Activated CD4-positive, alpha-beta T cell treated with anti-CD3 and anti-CD28 coated beads for 4 hours (primary cell): ENCODE data around the gene STX8.

Experiments
- DNase-seq, 2 donors: peaks; one replicate each; pipeline ENCODE4 v3.0.0-alpha.2; 2020

Gene STX8

DNA sequence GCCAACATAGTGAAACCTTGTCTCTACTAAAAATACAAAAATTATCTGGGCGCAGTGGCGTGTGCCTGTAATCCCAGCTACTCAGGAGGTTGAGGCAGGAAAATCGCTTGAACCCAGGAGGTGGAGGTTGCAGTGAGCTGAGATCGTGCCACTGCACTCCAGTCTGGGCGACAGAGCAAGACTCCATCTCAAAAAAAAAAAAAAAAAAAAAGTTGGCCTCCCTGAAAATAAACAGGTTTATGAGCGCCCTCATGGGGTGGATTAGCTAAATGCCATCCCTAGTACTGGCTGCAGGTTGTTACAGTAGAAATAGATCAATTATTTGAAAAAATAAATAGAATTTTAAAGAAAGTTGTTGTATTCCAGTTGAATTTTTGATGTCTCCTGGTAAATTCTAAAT lies 20.9 kb downstream of the STX8 start:
- peak; percentile 18 to 34 for DNase-seq

DNA sequence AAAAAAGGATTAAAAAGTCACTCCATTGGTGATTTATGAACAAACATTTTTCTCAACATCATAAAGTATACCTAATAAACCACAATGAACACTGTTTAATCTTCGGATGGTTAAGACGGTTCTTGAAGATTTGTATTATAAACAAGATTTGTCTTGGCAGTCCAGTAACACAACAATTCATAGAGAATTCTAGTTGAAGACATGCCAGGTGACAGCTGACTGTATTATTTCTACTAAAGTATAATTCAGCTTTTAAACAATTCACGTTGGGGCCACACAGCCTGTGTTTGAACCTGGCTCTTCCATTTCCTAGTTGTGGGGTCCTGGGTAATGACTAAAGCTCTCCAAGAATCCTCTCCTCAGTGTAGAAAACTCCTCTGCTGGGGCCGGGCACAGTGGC lies 22.0 kb downstream of the STX8 start:
- DNase-seq = no peak

DNA sequence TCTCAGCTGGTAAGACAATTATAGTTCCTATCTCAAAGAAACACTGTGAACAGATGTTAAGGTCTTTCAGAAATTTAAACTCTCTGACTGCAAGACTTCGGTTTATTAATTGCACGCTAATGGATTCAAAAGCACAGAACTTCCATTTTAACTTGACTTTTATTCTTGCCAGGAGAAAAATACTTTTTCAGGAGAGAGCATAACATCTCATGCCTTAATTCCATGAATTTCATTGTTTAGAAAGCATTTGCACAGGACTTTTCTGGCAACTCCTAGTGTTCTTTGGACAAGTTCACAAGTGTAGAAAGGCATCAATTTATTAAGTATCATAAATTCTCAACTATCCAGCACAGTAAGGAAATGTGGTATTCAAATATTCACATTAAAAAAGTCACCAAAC lies 22.4 kb downstream of the STX8 start:
- DNase-seq = no peak

DNA sequence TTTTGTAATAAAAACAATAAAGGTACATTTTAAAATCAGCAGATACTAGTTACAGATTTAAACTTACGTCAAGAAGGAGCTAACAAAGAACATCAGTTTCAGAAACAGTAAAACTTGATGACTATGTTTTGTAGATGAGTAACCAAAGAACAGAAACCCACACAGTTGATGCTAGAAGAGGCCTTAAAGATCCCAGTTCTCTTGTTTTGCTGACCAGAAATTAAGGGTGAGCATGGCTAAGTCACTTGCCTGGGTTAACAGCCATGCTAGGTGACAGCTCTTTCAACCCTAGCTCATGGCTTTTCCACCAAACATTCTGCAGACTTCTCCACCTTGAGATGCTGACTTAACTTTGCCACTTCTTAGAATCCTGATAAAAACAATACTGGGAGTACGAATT lies 26.4 kb downstream of the STX8 start:
- no peak for DNase-seq

DNA sequence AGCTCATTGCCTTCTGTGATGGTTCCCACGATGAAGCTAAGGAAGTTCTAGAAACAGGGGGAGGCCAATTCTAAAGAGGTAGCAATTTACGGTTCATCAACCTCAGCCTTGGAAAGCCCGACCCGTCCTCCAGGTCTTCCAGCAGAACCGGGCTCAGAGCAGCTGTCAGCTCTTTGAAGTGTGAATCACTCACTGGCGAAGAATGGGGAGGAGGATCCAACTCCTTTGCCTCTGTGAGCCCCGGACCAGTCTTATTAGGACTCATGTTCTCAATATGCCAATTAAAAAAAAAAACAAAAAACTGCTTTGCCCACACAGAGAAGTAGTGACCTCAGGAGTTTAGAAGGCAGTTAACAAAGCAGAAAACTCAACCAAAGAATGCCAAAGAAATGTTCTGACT lies 31.4 kb downstream of the STX8 start:
- DNase-seq = no peak

DNA sequence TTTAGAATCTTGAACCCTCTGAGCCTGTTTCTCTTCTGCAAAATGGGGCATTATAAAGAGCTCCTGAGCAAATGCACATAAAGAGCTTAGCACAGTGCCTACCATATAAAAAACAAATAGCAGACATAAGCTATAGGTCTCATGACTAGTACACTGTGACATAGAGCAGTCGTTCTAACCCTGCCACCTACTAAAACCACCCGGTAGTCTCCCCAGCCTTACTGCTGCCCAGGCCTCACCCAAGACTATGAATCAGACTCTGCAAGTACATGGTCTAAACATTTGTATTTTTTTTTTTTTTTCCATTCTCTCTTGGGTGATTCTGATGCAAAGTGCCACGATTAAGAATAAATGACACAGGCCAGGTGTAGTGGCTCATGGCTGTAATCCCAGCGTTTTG lies 33.9 kb downstream of the STX8 start:
- DNase-seq = no peak

DNA sequence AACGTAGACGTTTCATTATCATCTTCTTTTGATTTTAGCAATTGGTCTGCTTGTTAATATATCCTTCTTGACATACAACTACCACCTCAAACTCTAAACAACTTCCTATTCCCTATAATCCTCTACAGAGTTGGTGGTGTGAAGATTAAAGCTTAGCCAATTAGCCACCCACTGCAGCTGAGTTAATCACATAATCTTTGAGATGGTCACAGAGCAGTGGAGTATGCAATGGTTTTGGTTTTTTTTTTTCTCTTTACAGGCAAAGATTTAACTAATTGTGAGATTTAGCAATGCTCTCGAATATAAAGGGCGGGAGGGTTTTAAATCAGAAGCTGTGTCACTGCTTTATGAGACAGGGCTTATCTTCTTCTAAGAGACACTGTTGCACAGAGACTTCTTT lies 37.0 kb downstream of the STX8 start:
- no peak for DNase-seq

DNA sequence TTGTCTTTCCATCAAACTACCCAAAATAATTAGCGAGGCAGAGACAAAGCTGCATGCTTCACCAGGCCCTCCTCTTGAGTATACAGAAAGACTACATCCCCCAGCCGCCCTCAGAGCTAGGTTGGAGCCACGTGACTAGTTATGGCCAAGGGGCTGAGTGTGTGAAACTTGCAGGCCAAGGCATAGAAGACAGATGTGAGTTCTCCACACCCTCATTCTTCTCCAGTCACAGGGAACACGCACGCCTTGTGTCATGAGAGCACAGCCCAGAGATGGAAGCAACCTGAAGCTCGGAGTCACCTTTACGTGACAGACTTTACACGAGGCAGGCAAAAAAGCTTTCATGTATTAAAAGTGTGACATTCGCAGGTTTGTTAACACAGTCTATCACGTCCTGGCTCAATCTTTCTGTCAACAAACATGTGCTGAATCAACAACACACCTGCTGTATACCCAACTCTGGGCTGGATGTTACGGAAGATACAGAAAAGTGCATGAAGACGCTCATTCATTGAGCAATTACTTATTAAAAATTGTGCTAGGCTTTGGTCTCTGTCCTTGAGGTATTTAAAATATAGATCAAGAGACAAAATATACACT lies 38.3 kb downstream of the STX8 start:
- DNase-seq = no peak

DNA sequence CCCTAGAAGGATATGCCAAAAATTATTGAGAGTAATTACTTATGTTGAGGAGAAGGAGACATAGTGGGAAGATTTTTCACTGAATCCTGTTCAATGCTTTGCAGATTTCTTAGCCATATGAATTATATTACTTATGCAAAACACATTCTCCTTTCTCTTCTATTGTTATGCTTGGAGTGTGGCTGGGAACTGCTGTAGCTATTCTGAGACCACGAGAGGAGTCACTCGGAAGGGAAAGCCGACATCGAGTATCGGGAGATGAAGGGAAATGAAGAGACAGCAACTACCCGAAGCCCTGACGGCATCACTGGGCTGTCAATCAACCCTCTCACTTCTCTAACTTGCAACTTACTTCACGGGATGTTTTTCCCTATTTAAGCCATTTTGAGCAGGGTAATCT lies 39.6 kb downstream of the STX8 start:
- DNase-seq = no peak

DNA sequence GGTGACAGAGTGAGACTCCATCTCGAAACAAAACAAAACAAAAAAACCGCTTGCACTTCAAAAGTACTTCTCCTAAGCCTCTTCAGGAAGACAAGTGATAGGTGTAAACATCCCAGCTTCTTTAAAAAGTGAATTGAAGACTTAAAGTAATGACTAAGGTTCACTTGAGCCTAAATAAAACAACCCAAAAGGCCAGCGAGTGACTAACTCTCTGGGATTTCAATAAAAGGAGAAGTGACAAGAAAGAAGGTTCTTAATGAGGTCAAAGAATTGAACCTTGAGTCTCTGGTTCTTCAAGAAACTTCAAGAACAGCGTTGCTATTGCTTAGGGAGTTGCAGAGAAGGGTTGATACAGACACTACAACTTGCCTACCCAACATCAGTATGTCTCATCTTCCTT lies 42.2 kb downstream of the STX8 start:
- no peak for DNase-seq

DNA sequence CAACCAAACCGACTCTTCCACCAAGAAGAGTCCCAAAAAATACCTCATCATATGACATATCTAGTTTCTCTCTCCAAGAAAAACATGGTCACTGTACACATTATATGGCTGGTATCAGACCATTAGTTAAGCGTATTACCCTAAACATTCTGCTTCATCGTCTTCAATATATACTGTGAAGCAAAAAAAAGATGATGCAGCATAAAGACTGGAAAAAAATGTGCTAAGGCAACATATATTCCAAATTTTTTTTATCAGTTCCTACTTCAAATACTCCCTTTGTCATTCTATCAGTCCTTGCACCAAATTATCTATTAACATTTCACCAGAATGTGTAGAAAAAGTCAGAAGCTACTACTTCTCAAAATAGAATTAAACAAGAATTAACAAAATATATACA lies 42.9 kb downstream of the STX8 start:
- DNase-seq = no peak

DNA sequence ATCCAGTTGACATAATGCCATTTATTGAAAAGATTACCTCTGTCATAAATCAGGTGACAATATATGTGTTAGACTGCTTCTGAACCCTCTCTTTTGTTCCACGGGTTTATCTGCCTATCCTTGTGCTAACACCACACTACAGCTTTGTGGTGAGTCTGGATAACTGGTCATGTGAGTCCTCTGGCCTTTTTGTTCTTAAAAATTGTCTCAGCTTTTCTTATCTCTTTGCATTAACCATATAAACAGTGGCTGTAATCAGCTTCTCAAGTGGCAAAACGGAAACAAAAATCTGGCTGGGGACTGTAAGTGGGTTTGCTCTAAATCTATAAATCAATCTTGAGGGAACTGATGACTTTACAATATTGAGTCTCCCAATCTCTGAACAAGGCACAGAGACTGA lies 44.6 kb downstream of the STX8 start:
- no peak for DNase-seq

DNA sequence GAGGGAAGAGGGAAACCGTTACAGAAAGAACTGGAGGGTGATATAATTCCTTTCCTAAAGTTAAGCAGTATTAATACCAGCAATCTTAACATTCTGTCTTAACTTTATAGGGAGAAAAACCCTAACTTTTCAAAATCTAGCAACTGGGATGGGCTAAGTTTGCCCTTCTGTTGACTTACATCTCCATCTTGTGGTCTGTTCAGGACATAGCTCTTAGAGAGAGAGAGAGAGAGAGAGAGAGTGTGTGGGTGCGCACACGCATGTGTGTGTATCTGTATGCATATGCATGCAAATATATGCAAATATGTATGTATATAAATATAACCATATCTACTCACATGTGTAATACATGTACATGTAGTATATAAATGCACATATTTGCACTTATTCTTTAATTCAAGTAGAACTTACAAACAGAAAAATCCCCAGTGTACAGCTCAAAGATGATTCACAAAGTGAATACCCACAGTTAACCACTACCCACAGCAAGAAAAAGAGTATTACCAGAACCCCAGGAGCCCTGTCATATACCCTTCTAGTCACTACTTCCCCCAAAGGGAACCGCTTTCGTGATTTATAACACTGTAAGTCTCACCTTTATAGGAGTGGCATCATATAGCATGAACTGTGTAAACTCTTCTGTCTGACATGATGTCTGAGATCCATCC lies 46.5 kb downstream of the STX8 start:
- no peak for DNase-seq

DNA sequence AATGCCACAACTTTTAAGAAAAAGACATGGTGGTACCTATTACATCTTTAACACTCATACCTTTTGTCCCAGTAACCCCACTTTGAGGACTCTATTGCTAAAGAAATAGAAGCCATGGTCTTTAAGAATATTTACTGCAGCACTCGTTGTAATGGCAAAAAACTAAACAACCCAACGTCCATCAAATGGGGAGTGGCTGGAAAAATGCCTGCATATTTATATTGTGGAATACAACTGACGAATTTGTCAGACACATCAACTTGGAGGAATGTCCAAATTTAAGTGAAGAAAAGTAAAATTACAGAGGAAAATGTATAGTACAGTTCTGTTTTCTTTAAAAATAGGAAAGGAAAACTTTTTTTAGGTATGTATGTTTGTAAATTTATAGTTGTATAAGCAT lies 47.8 kb downstream of the STX8 start:
- no peak for DNase-seq

DNA sequence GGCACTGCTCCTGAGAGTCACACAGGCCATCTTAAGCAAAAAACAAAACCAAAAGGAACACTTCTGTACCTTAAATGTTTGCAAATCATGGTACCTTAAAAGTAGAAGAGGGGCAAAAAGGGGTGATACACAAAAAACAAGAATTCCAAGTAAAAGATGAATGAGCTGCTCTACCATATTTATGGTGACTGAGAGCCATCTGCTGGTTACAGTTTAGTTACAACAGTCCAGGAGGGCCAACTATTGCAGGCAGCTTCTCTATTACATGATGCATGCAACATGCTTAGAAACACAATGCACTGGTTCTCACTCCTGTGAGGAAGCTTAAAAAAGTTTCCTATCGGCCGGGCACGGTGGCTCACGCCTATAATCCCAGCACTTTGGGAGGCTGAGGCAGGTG lies 53.5 kb downstream of the STX8 start:
- peak in 1 of 2 donors; percentile 6 for DNase-seq

DNA sequence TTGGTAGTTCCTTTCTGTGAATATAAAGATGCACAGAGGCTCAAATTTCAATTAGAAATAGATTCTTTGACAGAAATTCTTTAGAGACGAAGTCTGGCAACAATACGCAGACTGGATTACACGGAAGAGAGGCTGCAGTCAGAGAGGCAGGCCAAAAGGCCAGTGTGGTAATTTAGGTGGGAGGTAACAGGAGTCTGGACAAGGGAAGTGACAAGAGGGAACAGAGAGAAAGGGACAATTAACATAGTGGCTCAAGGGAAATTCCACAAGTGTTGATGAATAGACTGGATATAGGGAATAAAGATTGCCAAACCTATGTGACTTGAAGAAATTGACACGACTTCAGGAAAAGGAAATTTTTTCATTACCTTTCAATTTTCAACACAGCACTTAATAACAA lies 54.6 kb downstream of the STX8 start:
- no peak for DNase-seq

DNA sequence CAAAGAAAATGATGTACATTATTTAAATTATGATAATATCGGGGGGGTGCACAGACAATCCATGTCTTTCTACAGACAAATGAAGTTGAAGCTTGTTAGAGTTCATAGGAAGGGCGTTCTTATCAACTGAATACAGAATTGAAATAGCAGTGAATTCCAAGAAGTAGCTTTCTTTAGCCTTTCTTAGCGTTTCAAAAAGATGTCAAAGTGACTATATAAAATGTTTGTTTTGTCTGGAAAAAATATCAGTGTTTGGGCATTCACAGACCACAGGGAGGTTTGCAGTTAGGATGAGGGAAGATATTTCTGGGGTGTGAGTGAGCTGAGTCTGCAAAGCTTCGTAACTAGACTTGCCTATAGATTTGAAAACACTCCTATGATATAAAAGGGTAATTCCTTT lies 55.0 kb downstream of the STX8 start:
- DNase-seq = no peak

DNA sequence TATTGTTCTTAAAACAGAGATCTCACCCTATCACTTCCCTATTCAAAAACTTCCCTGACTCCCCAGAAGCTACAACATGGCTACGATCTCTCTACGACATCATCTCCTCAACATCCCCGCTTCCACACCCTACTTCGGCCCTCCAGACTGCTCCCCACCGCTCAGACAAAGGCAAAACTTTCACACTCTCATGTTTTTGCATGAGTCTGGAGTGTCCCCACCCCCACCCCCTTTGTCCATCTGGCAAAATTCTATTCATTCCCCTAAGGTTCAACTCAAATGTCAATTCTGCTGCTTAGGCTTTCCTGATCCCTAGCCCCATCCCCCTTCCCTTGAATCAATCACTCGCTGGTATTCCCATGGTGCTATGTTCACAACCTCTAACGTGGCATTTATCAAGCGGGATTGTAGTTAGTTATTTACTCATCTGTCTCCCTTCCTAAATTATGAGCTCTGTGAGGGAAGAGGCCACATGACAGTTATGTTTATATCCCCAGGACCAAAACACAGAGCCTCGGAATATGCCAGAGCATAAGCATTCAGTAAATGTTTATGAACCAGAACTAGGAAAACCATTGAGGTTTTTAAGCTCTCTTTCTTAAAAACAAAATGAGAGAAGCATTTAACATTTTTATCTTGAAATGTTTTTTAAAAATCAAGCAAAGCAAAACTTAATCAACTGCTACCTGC lies 55.9 kb downstream of the STX8 start:
- DNase-seq = no peak

DNA sequence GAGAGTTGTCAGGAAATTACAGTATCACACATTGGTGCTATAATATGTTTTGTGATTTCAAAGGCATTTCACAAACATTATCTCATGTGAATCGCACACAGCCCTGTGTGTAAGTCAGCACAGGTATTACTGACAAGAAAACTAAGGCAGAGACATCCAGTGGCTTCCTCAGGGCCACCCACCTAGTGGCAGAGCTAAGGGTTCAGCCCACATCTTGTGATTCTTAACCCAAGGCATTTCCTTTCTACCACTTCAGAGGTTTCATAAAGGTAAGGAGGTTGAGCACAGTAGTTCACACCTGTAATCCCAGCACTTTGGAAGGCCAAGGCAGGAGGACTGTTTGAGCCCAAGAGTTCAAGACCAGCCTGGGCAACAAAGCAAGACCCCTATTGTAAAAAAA lies 58.2 kb downstream of the STX8 start:
- no peak for DNase-seq

DNA sequence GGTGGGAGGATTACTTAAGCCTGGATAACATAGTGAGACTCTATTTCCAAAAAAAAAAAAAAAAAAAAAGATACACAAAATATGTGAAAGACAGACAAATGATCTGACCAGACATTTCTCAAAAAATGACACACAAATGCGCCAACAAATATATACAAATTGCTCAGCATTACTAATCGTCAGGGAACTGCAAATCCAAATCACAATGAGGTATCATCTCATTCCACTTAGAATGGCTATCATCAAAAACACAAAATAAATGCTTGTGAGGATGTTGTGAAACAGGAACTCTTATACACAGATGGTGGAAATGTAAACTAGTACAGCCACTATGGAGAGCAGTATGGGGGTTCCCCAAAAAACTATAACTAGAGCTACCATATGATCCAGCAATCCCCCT lies 62.4 kb downstream of the STX8 start:
- no peak for DNase-seq

DNA sequence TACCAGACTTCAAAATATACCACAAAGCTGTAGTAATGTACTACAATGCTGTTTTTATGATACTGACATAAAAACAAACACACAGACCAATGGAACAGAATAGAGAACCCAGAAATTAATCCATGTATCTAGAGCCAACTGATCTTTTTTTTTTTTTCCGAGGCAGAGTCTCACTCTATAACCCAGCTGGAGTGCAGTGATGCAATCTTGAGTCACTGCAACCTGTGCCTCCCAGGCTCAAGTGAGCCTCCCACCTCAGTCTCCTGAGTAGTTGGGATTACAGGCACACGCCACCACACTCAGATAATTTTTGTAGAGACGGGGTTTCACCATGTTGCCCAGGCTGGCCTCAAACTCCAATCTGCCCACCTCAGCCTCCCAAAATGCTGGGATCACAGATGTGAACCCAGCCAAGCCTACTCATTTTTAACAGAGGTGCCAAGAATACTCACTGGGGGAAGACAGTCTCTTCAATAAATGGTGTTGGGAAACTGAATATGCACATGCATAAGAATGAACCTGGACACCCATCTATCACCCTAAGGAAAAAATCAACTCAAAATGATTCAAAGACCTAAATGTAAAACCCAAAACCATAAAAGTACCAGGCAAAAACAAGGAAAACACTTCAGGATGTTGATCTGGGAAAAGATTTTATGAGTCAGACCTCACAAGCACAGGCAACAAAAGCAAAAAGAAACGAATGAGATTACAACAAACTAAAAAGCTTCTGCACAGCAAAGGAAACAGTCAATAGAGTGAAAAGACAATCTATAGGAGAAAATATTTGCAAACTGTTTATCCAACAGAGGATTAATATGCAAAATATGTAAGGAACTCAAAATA lies 63.1 kb downstream of the STX8 start:
- no peak for DNase-seq

DNA sequence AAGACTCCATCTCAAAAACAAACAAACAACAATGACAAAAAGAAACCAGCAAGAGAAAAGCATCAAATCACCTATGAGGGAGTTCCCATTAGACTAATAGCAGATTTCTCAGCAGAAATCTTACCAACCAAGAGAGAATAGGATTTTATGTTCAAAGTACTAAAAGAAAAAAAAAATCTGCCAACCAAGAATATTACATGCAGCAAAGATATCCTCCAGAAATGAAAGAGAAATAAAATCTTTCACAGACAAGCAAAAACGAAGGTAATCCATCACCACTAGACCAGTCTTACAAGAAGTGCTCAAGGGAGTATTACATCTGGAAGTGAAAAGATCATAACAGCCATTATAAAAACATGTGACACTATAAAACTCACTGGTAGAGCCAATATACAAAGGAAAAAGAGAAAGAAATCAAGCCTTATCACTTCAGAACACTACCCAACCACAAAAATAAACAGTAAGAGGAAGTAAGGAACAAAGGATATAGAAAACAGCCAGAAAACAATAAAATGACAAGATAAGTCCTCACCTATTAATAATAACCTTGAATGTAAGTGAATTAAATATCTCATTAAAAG lies 66.3 kb downstream of the STX8 start:
- no peak for DNase-seq

DNA sequence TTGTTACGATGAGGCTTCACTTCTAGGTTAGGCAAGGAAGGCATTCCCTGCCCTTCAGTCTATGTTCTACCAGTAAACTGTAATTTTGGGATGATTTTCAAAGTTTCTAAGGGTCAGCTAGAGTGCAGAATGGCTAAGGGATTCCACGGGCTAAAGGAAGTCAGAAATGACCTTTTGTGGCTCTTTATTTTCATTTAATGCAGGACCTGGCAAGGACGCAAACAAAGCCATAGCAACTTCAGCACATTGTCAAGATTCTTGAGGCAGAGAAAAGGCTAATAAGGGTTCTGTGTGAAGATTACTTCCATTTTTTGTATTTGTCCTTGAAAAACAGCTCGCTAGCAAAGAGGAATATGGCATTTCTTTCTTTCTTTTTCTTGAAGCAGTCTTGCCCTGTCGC lies 76.6 kb downstream of the STX8 start:
- DNase-seq = no peak
